Choroid plexus epithelial cell (primary cell): ENCODE data around the gene PTHLH.

ENCODE experiments used
- DNase-seq: peaks from one replicate; pipeline ENCODE4 v3.0.0-alpha.2; 2010; ENCODE audit warnings: low read depth
- H3K4me3 ChIP-seq: 2 replicates; pipeline ENCODE4 v1.5.1; 2011; ENCODE audit warnings: low read depth, mild to moderate bottlenecking, control low read depth, low read length, moderate library complexity
- CTCF ChIP-seq: conservative IDR thresholded peaks from 2 replicates; pipeline ENCODE4 v1.5.1; 2011; ENCODE audit warnings: low read depth, mild to moderate bottlenecking, control low read depth, inconsistent platforms, low read length, moderate library complexity

Gene PTHLH

GRCh38 chr12:27913999-27914614, 58.4 kb downstream of the PTHLH start:
- no peak for DNase-seq
- no peak overlapping the region for H3K4me3 ChIP-seq
- TF ChIP-seq CTCF, result no peak

- DNase-seq, result no peak
- no peak for TF ChIP-seq CTCF
- H3K4me3 ChIP-seq, result no peak overlapping the region
These were observed 61.1 kb downstream of the PTHLH start for GRCh38 chr12:27911397-27911796.
